Measurements from ENCODE around the gene PLPP7.
A peak's percentile ranks its signal among the peaks of the same experiment; 100 is the strongest.

PLPP7 gene

GRCh38 chr9:131299961-131300347, 10.4 kb downstream of the PLPP7 start:
- TF ChIP-seq GATA2 (IDR thresholded peaks at IDR 0.05; ENCODE audit: low read depth, low read length) = no peak
- no peak for TF ChIP-seq GATA3 (IDR thresholded peaks at IDR 0.05; ENCODE audit: low read depth, low read length)

GRCh38 chr9:131300444-131300843, 10.9 kb downstream of the PLPP7 start:
- TF ChIP-seq GATA3 (IDR thresholded peaks at IDR 0.05; ENCODE audit: low read depth, low read length) (no peak), GATA2 (IDR thresholded peaks at IDR 0.05; ENCODE audit: low read depth, low read length) (no peak)

GRCh38 chr9:131302244-131303075, 12.9 kb downstream of the PLPP7 start:
- no peak for TF ChIP-seq GATA3 (IDR thresholded peaks at IDR 0.05; ENCODE audit: low read depth, low read length)
- TF ChIP-seq GATA2 (IDR thresholded peaks at IDR 0.05; ENCODE audit: low read depth, low read length) = no peak

- TF ChIP-seq GATA3 (IDR thresholded peaks at IDR 0.05; ENCODE audit: low read depth, low read length) (no peak), GATA2 (IDR thresholded peaks at IDR 0.05; ENCODE audit: low read depth, low read length) (no peak)
Measured at GRCh38 chr9:131303381-131304321, 14.1 kb downstream of the PLPP7 start.

GRCh38 chr9:131304676-131305355, 15.3 kb downstream of the PLPP7 start:
- peak; percentile 93 for TF ChIP-seq GATA2 (IDR thresholded peaks at IDR 0.05; ENCODE audit: low read depth, low read length)
- no peak; the same call in 1 of the 2 replicates for TF ChIP-seq GATA3 (IDR thresholded peaks at IDR 0.05; ENCODE audit: low read depth, low read length)

GRCh38 chr9:131306397-131307004, 17.0 kb downstream of the PLPP7 start:
- no peak for TF ChIP-seq GATA3 (IDR thresholded peaks at IDR 0.05; ENCODE audit: low read depth, low read length)
- no peak for TF ChIP-seq GATA2 (IDR thresholded peaks at IDR 0.05; ENCODE audit: low read depth, low read length)

GRCh38 chr9:131307974-131308373, 18.5 kb downstream of the PLPP7 start:
- TF ChIP-seq GATA3 (IDR thresholded peaks at IDR 0.05; ENCODE audit: low read depth, low read length) = no peak
- no peak for TF ChIP-seq GATA2 (IDR thresholded peaks at IDR 0.05; ENCODE audit: low read depth, low read length)

- TF ChIP-seq GATA3 (IDR thresholded peaks at IDR 0.05; ENCODE audit: low read depth, low read length) = no peak
- no peak for TF ChIP-seq GATA2 (IDR thresholded peaks at IDR 0.05; ENCODE audit: low read depth, low read length)
Measured at GRCh38 chr9:131308452-131308851, 18.9 kb downstream of the PLPP7 start.

GRCh38 chr9:131308906-131309529, 19.5 kb downstream of the PLPP7 start:
- no peak for TF ChIP-seq GATA2 (IDR thresholded peaks at IDR 0.05; ENCODE audit: low read depth, low read length)
- TF ChIP-seq GATA3 (IDR thresholded peaks at IDR 0.05; ENCODE audit: low read depth, low read length) = no peak

- TF ChIP-seq GATA2 (IDR thresholded peaks at IDR 0.05; ENCODE audit: low read depth, low read length) (no peak), GATA3 (IDR thresholded peaks at IDR 0.05; ENCODE audit: low read depth, low read length) (no peak)
Measured at GRCh38 chr9:131309530-131310276, 20.2 kb downstream of the PLPP7 start.

GRCh38 chr9:131310833-131311554, 21.5 kb downstream of the PLPP7 start:
- TF ChIP-seq GATA2 (IDR thresholded peaks at IDR 0.05; ENCODE audit: low read depth, low read length) = no peak
- TF ChIP-seq GATA3 (IDR thresholded peaks at IDR 0.05; ENCODE audit: low read depth, low read length) = no peak

GRCh38 chr9:131312246-131312645, 22.7 kb downstream of the PLPP7 start:
- TF ChIP-seq GATA2 (IDR thresholded peaks at IDR 0.05; ENCODE audit: low read depth, low read length) = no peak
- TF ChIP-seq GATA3 (IDR thresholded peaks at IDR 0.05; ENCODE audit: low read depth, low read length) = no peak
